ENCODE measurements around the gene VTI1A. TPM values are rescaled to one million over a fixed set of nuclear protein-coding genes. Genes with fewer than 3 reads are reported as not detected.

The VTI1A gene
- total and polyA plus RNA-seq, 2 of the 4 experiments (the other 2 are of a cell fraction), result 9.7 to 24.9 TPM

DNA sequence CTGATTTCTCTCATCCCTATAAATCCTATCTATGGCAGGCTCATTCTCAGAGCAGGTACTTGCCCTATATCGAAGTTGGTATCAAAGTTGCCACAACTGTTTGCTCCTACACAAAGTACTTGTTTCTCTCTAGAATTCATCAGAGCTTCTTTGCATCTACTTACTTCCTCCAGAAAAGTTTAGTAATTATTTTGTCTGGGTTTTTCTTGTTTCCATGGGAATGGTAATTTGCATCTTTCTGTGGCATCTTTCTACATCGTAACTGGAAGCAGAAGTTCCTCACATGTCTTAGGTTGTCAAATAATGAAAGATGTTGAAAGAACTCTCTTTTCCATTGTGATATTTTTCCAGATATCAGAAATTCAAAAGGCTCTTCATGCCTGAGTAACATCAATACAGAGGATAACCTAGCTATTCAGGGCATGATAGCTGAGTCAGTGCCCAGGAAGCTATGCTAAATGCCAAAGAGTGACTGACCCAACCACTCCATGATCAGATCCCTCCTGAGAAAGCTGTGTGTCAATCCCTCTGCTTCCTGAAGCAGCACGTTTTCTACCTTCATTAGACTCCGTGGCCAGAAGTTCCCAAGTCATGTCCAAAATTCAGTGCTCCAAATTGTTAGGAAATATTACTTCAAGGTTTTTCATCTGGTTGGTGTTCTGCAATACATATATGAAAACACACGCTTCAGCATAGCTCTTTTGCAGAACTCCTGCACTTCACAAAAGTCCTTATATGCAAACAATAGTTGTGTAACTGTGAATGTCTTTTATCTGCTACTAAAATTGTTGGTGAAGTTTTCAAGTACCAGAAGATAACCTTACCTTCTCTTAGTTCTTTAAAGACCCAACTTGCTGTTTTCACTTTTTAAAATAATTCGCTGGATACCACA lies 216.5 kb downstream of the VTI1A start:
- no CpG with 5 or more reads among the region's 6 CpGs for WGBS, 2 experiments (ENCODE audit: extremely low coverage in 2 of 2, insufficient read length in 1 of 2)
- BruUV-seq (replicated peaks), result no TSS peak
- H3K79me1 ChIP-seq (ENCODE audit: low read depth in 1 of 2, low read length in 2 of 2), result no peaks in the 10 kb centered on the region
- H3K36me3 ChIP-seq (ENCODE audit: control insufficient read depth, insufficient read depth, low read length), result 0 out of 2 replicates have a peak, but pooled peaks cover 1% of the 10 kb centered on the region
- no peak overlapping the region for H2AK5ac ChIP-seq (ENCODE audit: low read depth, low read length)
- in situ Hi-C loops (cut with MboI; ENCODE audit: low sequenced_read_pairs), result no loop called here
- H2BK120ac ChIP-seq (ENCODE audit: low read depth, low read length), result no peak overlapping the region
- no peak overlapping the region for H4K5ac ChIP-seq (ENCODE audit: low read depth, low read length)
- no peak overlapping the region for H4K8ac ChIP-seq (ENCODE audit: low read depth in 2 of 2, low read length in 2 of 2)
- H4K91ac ChIP-seq (ENCODE audit: insufficient read depth, low read depth, low read length), result no peak overlapping the region
- 0 out of 2 replicates have a peak, but pooled peaks cover 3% of the 10 kb centered on the region for H3K9me1 ChIP-seq (ENCODE audit: insufficient read depth, low read length)
- DNase-seq, result peak; percentile 73
- peaks cover 2% of the 10 kb centered on the region; the same call in 1 of the 2 replicates for H3K4me1 ChIP-seq (ENCODE audit: control insufficient read depth, insufficient read depth, low read length)
- no peaks in the 10 kb centered on the region for H3K27me3 ChIP-seq (ENCODE audit: control insufficient read depth, insufficient read depth, low read length)
- H3K27ac ChIP-seq (ENCODE audit: insufficient read depth, low read length), result no peak overlapping the region
- H3K23ac ChIP-seq (ENCODE audit: low read depth, low read length), result no peak overlapping the region
- TF ChIP-seq NFE2L2 (IDR thresholded peaks at IDR 0.05; ENCODE audit: low read depth, low read length) (no peak), CEBPB (IDR thresholded peaks at IDR 0.05; ENCODE audit: low read depth, low read length) (0 out of 2 replicates have a peak, but pooled peaks have one; percentile 14), BHLHE40 (IDR thresholded peaks at IDR 0.05; ENCODE audit: low read depth, low read length) (peak; percentile 47; the same call in 1 of the 2 replicates), RCOR1 (IDR thresholded peaks at IDR 0.05; ENCODE audit: insufficient replicate concordance, low read length) (no peak)
- peak overlapping the region; percentile 9 for H2AFZ ChIP-seq (replicated peaks; ENCODE audit: low read length, poor library complexity)
- no peak overlapping the region for H2BK20ac ChIP-seq (ENCODE audit: low read depth, low read length)
- ChIA-PET CTCF (no interaction called here), POLR2A (ENCODE audit: unreplicated experiment) (no interaction called here)
- H3K56ac ChIP-seq (ENCODE audit: extremely low read depth, insufficient read depth, low read length), result no peak overlapping the region
- H4K20me1 ChIP-seq (ENCODE audit: insufficient read depth, low read length), result no peaks in the 10 kb centered on the region
- ATAC-seq (ENCODE audit: low read depth), result peak; percentile 62
- intact Hi-C loops (cut with micrococcal nuclease), result no loop called here
- H2BK5ac ChIP-seq (ENCODE audit: low read depth, low read length, poor library complexity, severe bottlenecking), result no peak overlapping the region
- H3K14ac ChIP-seq (replicated peaks; ENCODE audit: low read depth, low read length), result no peak overlapping the region
- dilution Hi-C loops (cut with HindIII; ENCODE audit: low sequenced_read_pairs, unreplicated experiment), result no loop called here
- no peak overlapping the region for H2BK15ac ChIP-seq (ENCODE audit: low read depth, low read length)
- no peak overlapping the region for H3K4ac ChIP-seq (ENCODE audit: low read depth, low read length)
- H3K18ac ChIP-seq (ENCODE audit: low read depth, low read length), result no peak overlapping the region
- no peak overlapping the region for H3K9ac ChIP-seq (ENCODE audit: low read depth, low read length)
- H3K4me3 ChIP-seq (ENCODE audit: insufficient read depth, low read depth, low read length), result no peak overlapping the region
- H2AK9ac ChIP-seq (replicated peaks; ENCODE audit: low read depth, low read length, poor library complexity), result no peak overlapping the region
- H3K9me3 ChIP-seq (ENCODE audit: control insufficient read depth, insufficient read depth, low read length), result no peaks in the 10 kb centered on the region
- no peak overlapping the region for H3K4me2 ChIP-seq (ENCODE audit: low read depth, low read length)

All from IMR-90 (cell line).